Amygdala (tissue), 56 donors: ENCODE measurements around the gene TMX2.
A peak's percentile ranks its signal among the peaks of the same experiment; 100 is the strongest.

Experiments
- DNase-seq, 56 donors: peaks; one replicate each; lab custom pipeline; 2025; lab: John Stamatoyannopoulos, UW

The TMX2 gene

DNA sequence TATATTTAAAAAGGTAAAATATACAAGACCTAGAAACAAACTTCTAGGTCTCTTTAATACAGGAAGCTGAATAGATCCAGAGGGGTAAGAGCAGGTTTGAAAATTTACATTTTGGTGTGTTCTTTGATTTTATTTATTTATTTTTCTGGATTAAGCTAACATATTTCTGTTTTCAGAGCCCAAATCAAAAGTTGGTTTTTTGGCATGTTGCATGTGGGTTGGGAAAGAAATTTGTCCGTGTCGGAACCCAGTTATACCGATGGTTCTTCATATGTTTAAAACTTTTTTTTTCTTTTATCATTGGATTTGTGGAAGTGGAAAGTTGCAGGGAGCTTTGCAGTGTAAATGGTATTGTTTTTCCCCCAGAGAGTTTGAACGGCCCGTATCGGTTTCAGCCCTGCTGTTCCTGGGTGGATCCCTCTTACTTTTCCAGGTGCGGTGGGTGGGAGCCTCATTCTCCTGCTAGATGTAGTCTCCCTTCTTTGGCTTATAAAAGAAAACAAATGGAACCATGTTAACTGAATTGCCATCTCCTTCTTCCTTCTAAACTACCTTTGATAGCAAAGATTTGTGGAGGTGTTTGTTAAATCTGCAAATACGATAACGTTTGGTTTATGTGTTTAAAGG, 50.0 kb downstream of the TMX2 start:
- DNase-seq = peak in 3 of 56 donors; percentile 5 to 15 (median 7)

DNA sequence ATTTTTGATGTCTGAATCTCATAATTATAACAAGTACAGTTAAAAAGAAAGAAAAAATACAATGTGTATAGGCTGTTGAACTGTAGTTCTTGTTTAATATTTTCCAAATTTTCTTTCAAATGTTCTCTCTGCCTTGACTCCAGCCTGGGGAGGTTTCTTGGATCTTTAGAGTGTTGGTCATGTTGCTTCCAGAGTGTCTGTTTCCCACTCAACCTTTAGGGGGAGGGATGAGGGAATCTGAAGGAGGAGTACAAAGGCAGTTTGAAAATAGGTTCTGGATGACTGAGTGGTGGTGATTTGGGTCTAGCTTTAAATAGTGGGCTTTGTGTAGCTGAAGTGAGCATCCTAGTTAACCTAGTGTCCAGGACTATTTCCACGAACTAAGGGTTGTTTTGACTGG, 51.2 kb downstream of the TMX2 start:
- DNase-seq = peak in 2 of 56 donors; percentile 9

DNA sequence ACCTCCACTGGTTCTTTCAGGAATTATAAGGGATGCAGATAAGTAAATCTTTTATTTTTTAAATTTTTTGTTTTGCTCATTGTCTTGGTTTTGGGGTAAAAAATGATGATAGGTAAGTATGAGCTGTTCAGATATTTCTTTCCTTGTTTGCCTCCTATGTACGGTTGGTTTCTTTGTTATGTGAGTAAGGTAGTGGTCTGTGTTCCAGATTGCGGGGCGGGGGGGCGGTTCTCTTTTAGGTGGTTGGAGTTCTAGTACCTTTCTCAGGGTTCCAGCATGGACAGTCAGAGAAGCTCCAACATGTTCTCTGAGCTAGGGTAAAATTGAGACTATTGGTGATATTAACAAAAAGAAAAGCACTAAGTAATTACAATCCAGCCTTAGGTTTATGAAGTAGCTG, 51.6 kb downstream of the TMX2 start:
- DNase-seq = no peak

GRCh38 chr11:57764566-57764965, 52.2 kb downstream of the TMX2 start:
- DNase-seq = no peak

DNA sequence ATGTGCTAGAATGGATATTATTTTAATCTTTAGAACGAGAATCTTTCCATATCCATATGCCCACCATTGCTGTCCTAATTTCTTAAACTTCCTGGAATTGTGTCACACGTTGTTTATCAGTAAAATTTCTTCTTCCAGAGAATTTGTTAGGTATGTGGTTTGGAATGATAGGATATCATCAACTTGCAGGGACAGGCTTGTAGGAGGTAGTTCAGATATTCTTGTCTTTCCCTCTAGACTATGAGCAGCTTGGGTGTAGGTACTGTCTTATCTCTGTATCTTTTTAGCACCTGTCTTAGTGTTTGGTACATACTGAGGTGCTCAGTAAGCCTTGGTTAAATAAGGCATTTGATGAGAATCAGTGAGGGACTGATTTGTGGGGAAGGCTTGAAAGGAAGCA, 52.6 kb downstream of the TMX2 start:
- DNase-seq = no peak

- no peak for DNase-seq
These were observed 58.4 kb downstream of the TMX2 start for GRCh38 chr11:57770793-57771192.

DNA sequence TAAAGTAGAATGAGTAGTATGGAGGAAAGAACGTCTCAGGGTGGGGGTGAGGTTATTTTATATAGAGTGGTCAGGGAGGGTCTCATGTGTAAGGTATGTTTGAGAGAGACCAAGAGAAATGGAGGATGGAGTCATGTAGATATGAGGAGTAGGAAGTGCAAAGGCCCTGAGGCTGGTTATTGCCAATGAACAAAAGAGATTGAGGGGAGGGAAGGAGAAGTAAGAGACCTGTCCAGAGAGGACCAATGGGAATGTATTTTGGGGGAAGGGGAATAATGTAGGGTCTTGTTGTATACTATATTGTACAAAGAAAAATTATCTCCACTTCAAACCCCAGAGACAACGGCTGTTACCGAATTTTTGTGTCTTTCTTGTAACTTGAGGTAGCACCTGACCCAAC, 59.0 kb downstream of the TMX2 start:
- DNase-seq = no peak

DNA sequence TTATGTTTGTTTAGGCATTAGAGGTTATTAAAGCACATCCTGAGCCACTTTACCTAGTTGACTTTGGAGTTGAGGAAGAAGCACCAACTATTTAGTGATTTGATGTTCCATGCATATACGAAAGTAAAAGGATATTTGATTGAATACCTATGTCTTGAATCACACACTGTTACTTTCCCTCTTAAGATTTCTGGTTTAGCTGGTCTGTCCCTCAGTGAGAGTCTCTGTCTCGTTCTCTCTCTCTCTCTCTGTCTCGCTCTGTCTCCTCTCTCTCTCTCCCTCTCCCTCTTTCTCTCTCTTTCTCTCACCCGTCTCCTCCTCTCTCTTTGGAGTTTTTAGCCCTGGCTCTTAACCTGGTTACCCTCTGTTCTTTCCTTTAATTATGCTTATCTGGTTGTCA, 60.2 kb downstream of the TMX2 start:
- DNase-seq = no peak

- no peak for DNase-seq
These were observed 60.7 kb downstream of the TMX2 start for GRCh38 chr11:57773026-57773598.

DNA sequence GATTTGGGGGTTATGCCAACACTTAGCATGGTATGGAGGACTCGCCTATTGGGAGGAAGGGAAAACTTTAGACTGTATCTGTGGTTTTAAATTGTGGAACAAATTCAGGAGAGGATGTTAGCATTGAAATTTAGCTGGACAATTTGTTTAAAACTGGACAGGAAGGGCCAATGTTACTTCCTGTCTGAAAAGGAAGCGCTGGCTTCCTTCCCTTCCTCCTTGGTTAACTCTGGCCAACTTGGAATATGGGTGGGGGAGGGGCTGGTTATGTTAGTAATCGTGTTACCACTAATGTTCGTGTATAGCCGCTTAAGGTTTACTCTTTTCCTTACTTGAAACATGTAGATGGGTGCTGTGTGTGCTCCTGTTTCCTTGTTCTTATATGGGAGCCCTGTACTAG, 63.1 kb downstream of the TMX2 start:
- DNase-seq = peak in 1 of 56 donors; percentile 4

GRCh38 chr11:57776031-57776521, 63.7 kb downstream of the TMX2 start:
- DNase-seq = no peak

GRCh38 chr11:57776577-57777210, 64.3 kb downstream of the TMX2 start:
- no peak for DNase-seq

DNA sequence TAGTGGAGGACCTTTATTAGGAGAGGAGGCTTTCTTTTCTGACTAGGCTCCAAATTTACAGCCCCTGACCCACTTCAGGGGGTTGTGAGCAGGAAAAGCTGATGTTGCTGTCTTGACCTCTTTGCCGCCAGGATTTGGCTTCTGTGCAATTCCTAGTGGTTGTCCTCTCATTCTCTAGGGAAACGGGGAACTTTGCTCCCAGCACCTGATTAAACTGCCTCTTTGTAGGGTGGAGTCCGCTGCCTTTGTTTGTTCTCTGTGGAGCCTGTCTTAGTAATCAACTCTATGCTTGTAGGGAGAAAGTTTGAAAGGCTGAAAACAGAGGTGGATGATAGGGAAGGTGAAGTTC, 65.5 kb downstream of the TMX2 start:
- DNase-seq = no peak

- peak in 54 of 56 donors; percentile 22 to 87 (median 62) for DNase-seq
These were observed 66.1 kb downstream of the TMX2 start for GRCh38 chr11:57778318-57779037.

- peak in 31 of 56 donors; percentile 6 to 70 (median 28) for DNase-seq
These were observed 66.9 kb downstream of the TMX2 start for GRCh38 chr11:57779276-57779675.

- no peak for DNase-seq
These were observed 69.1 kb downstream of the TMX2 start for GRCh38 chr11:57781529-57781943.

- no peak for DNase-seq
These were observed 72.7 kb downstream of the TMX2 start for GRCh38 chr11:57785072-57785471.

- no peak for DNase-seq
These were observed 74.0 kb downstream of the TMX2 start for GRCh38 chr11:57786436-57786835.

DNA sequence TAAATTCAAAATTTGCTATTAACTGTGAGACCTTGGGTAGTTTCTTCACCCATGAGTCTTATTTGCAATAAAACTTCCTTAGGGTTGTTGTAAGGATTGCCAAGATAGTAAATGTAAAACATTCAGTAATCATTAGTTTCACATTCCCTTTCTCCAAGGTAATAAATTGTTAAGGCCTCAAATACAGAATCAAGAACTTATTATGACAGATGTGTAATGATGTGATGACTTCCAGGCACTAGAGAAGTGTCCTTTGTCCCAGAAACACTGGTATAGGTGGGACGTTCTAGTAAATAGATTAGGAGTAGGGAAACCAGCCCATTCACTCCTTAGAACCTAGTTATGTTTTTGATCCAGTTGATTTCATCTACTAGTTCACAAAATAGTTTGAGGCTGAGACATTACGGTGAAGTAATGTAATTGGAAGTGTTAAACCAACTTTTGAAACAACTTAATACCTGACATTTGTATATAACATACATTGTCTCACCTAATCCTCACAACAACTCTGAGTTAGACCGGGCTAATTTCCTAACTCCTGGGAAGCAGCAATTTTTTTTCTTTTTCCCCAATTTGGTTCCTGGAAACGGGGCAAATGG, 74.7 kb downstream of the TMX2 start:
- no peak for DNase-seq

- peak in 15 of 56 donors; percentile 11 to 46 (median 17) for DNase-seq
These were observed 75.7 kb downstream of the TMX2 start for GRCh38 chr11:57787920-57788702.
